ENCODE measurements around the gene SNX30.

Gene SNX30

DNA sequence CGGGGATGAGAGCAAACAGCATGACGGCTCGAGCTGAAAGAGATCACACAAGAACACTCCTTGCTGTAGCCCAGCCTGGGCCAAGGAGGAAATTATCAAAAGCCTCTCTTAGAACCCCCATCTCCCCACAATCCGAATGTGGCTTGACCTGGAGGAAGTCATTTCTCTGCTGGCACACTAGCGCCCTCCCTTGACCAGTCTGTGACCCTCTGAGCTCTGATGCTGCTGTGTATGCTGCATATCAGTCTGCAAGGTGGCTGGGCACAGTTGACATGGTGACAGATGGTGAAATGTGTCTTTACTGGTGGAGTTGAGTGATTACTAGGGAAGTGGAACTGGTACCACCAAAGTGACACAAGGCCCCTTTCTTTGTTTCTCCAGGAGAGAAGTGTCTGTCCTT lies 136.8 kb downstream of the SNX30 start:
- no peak overlapping the region for H3K4me3 ChIP-seq (ENCODE audit: low read depth, low read length)
- no peak for DNase-seq (ENCODE audit: low read depth)
- in situ Hi-C loops (cut with HindIII; ENCODE audit: low sequenced_read_pairs), result no loop called here
- TF ChIP-seq, protein P1, sequence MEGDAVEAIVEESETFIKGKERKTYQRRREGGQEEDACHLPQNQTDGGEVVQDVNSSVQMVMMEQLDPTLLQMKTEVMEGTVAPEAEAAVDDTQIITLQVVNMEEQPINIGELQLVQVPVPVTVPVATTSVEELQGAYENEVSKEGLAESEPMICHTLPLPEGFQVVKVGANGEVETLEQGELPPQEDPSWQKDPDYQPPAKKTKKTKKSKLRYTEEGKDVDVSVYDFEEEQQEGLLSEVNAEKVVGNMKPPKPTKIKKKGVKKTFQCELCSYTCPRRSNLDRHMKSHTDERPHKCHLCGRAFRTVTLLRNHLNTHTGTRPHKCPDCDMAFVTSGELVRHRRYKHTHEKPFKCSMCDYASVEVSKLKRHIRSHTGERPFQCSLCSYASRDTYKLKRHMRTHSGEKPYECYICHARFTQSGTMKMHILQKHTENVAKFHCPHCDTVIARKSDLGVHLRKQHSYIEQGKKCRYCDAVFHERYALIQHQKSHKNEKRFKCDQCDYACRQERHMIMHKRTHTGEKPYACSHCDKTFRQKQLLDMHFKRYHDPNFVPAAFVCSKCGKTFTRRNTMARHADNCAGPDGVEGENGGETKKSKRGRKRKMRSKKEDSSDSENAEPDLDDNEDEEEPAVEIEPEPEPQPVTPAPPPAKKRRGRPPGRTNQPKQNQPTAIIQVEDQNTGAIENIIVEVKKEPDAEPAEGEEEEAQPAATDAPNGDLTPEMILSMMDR (IDR thresholded peaks at IDR 0.05; ENCODE audit: low read depth, low read length, missing control alignments), result no peak

DNA sequence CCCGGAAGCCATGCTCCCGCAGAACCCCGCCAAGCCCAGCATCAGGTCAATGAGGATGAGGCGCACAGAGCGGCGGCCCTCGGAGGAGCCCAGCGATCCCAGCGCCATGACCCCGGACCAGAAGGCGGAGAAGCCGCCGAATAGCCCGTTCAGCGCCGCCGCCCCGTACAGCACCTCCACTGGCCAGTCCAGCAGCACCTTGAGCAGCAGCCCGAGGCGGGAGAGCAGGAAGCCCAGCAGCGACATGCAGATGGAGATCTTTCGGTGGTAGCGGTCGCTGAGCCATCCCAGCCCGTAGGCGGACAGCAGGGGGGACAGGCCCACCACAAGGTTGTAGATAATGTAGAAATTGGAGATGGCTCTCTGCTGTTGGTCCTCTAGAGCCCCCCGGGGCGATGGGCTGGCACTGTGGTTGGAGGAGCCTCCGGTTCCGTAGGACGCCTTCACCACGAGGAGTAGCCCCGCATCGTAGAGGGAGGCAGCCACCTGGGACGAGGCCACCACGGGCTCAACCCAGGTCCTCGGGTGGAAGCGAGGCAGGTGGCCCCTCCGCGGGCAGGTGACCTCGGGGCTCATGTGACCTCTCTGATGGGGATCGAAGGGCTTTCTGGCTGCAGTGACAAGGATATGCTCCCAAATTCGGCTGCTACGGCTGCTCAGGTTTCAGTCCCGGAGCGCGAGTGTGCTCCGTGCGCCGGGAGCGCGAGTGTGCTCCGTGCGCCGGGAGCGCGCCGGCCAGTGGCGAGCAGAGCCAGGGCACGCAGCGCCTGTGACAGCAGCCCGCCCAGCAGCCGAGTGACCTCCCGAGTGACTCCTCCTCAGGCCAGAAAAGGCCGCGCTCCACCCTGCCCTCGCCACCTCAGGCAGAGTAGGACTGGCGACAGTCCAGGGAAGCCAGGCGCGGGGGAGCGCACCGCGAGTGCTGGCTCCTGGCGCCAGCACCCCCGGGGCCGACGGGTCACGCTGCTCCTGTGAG lies 139.8 kb downstream of the SNX30 start, which contains the start of gene SLC46A2:
Gene SLC46A2 (minus strand): TSS at position 771 of the 976 bp plus-strand sequence. CDS start 195 bp downstream, at position 576.
- no peak for DNase-seq (ENCODE audit: low read depth)
- peak within 1 kb of the TSS; percentile 33 for H3K4me3 ChIP-seq (ENCODE audit: low read depth, low read length)
- in situ Hi-C loops (cut with HindIII; ENCODE audit: low sequenced_read_pairs), result no loop called here
- TF ChIP-seq, protein P1 (IDR thresholded peaks at IDR 0.05; ENCODE audit: low read depth, low read length, missing control alignments), result no peak

DNA sequence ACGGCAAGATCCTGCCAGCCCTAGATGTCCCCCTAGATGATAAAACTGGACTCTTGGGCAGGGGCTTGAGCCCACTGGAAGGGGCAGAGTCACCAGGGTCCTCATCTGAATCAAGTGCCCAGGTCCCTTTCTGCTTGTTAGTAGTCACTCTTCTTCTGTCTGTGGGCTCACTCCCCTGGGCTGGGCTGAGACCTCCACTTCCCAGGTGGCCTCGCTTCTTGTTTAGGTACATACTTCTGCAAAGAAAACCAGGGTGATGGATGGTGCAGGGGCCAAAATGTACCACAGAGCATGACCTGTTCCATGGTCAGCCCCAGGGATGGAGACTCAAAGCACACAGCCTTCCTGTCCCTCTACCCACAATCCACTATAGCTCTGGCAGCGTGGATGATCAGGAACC lies 141.0 kb downstream of the SNX30 start:
- TF ChIP-seq, protein P1 (IDR thresholded peaks at IDR 0.05; ENCODE audit: low read depth, low read length, missing control alignments), result no peak
- in situ Hi-C loops (cut with HindIII; ENCODE audit: low sequenced_read_pairs), result no loop called here
- H3K4me3 ChIP-seq (ENCODE audit: low read depth, low read length), result no peak overlapping the region
- no peak for DNase-seq (ENCODE audit: low read depth)

DNA sequence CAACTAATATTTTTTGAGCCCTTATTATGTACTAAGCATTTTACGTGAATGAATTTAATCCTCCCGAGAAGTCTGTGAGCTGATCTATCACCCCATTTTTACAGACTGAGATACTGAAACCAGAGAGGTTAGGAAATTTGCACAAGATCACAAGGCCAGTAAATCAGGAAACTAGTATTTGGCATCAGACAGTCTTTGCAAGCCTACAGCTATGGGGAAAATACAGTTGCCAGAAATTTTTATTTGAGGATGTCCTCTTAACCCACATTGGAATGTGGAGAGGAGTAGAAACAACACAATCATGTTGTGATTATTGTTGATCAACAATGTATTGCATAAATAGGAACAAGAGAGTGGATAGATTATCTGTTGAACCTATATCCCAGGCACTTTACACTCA lies 142.4 kb downstream of the SNX30 start:
- no peak for DNase-seq (ENCODE audit: low read depth)
- H3K4me3 ChIP-seq (ENCODE audit: low read depth, low read length), result no peak overlapping the region
- in situ Hi-C loops (cut with HindIII; ENCODE audit: low sequenced_read_pairs), result no loop called here
- TF ChIP-seq, protein P1 (IDR thresholded peaks at IDR 0.05; ENCODE audit: low read depth, low read length, missing control alignments), result no peak

DNA sequence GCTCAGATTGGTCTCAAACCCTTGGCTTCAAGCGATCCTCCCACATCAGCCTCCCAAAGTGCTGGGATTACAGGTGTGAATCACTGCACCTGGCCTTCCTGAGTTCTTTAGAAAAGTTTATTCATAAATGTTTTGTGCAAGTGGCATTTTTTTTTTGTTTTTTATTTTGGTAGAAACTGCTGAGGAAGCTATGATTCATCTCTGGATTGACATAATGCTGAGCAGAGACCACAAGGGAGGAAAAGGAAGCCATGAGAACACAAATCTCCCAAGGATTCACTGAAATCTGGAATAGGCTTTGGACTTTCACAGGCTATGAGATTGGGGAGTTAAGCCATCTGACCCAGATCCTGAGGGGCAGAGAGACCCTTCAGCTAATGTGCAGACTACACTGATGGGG lies 143.5 kb downstream of the SNX30 start:
- H3K4me3 ChIP-seq (ENCODE audit: low read depth, low read length), result no peak overlapping the region
- no peak for DNase-seq (ENCODE audit: low read depth)
- in situ Hi-C loops (cut with HindIII; ENCODE audit: low sequenced_read_pairs), result no loop called here
- TF ChIP-seq, protein P1 (IDR thresholded peaks at IDR 0.05; ENCODE audit: low read depth, low read length, missing control alignments), result no peak

DNA sequence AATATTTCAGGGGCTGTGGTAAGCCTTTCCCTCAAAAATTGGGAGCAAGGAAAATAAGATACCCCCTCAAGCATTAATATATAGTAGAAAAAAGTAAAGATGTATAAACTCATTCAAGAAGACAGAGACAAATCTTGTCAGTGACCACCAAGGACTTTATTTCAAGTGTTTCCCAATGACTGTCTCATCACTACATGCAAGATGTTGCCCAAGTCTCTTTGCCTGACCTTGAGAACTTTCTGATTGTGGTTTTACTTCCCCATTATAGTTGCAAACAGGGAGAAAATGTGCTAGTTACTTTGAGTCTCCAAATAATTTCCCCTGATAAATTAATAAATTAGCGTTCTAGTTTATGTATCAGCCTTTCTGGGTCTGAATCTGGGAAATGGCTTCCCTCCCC lies 144.1 kb downstream of the SNX30 start:
- TF ChIP-seq, protein P1 (IDR thresholded peaks at IDR 0.05; ENCODE audit: low read depth, low read length, missing control alignments), result no peak
- no peak for DNase-seq (ENCODE audit: low read depth)
- H3K4me3 ChIP-seq (ENCODE audit: low read depth, low read length), result no peak overlapping the region
- in situ Hi-C loops (cut with HindIII; ENCODE audit: low sequenced_read_pairs), result no loop called here

Measured in astrocyte of the cerebellum (primary cell).